Iris pigment epithelial cell (primary cell): ENCODE measurements around the gene AUTS2.

ENCODE experiments used
- DNase-seq: peaks from one replicate; pipeline ENCODE4 v3.0.0-alpha.2; 2011; ENCODE audit warnings: low read depth

Gene AUTS2

GRCh38 chr7:70472601-70473237 lies 874.4 kb downstream of the AUTS2 start:
- no peak for DNase-seq

DNA sequence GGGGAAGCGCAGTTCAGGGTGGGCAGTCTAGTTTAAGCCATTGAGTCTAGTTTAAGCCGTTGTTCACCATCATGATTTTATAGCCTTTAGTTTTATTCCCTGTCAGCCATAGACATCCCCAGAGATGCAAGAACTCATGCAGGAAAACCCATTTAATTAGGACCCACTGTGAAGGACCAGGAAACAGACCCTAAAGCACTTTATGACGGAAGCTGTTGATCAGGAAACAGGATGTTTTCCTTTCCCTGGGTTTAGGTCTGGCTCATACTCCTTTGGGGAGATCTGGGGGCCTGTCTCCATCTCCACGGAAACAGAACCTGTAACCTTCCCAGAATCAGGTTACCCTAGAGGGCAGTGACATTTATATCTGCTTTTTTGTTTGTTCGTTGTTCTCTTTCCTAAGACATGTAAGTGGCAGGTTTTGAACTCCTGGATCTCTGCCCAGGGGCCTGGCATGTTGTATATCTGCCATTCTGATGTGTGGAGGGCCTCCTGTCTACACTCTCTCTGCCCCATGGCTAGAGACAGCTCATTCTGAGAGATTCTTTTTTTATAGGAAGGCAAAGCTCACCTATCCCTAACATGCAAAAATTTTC lies 876.5 kb downstream of the AUTS2 start:
- no peak for DNase-seq

- peak; percentile 6 for DNase-seq
Observed at GRCh38 chr7:70477036-70478010, 879.0 kb downstream of the AUTS2 start.

GRCh38 chr7:70479153-70480021 lies 881.1 kb downstream of the AUTS2 start:
- no peak for DNase-seq

DNA sequence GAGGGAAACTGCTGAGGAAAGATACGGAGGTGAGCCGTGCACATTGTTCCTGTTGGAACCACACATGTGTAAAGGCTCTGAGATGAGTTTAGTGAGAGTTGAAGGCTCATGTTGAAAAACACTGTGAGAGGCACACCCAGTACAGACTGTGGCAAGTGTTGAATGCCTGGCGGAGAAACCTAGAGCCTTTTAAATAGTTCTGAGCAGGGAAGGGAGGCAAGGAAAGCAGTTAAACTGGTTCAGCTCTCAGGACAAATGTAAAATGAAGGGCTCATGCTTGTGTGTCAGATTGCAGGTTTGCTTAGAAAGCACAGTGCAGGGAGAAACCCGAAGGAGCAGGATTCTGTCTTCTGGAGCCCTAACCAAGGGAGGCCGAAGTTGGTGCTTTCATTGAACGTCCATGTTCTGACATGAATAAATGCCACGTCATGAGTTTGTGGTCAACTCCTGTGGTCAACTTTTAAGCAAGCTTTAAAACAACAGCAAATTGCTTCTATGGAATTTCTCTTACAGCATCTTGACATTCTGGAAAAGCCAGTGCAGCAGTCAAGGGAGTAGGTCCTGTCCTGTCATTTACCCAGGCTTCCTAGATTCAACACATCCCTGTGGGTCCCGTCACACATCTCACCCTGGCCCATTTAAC lies 882.8 kb downstream of the AUTS2 start:
- no peak for DNase-seq

- DNase-seq, result no peak
Observed at GRCh38 chr7:70481570-70482123, 883.4 kb downstream of the AUTS2 start.

DNA sequence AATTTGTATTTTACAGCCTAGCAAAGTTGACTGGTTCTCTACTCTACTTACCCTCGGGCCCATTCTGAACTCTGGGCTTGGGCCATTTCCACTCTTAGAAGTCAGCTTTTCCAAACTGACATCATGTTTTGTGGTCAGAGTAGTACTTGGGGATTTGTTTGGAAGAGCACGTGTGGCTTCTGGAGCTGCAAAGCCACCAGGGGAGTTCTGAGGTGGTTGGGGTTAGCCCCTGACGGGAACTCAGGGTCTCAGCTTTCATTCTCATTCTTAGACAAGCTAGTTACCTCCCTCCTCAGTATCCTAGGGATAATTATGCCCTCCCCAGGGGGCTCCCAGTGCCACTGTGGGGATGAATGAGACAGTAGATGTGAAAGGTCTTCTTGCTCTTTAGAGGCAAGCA lies 886.0 kb downstream of the AUTS2 start:
- no peak for DNase-seq

GRCh38 chr7:70486977-70487376 lies 888.7 kb downstream of the AUTS2 start:
- DNase-seq, result no peak

GRCh38 chr7:70487428-70487827 lies 889.2 kb downstream of the AUTS2 start:
- DNase-seq, result no peak

DNA sequence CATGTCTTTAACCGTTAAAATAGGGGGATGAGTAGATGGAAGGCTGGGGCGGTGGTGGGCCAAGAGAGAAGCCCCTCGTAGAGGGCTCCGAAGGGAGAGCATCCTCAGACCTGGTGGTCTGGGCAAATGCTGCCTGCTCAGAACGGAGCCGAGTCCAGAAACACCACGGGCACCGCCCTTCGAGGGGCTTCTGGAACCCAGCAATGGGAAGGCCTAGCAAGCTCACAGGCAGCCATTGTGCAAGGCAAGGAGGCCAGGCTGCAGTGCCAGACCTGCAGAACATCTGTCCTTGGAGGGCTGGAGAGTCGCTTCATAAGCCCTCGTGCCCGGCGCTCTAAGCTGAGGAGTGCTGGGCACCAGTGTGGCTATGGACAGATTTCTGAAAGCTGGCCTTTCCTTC lies 889.6 kb downstream of the AUTS2 start:
- DNase-seq, result no peak

- DNase-seq, result no peak
Observed at GRCh38 chr7:70489813-70490212, 891.5 kb downstream of the AUTS2 start.

- DNase-seq, result no peak
Observed at GRCh38 chr7:70492625-70493024, 894.4 kb downstream of the AUTS2 start.

DNA sequence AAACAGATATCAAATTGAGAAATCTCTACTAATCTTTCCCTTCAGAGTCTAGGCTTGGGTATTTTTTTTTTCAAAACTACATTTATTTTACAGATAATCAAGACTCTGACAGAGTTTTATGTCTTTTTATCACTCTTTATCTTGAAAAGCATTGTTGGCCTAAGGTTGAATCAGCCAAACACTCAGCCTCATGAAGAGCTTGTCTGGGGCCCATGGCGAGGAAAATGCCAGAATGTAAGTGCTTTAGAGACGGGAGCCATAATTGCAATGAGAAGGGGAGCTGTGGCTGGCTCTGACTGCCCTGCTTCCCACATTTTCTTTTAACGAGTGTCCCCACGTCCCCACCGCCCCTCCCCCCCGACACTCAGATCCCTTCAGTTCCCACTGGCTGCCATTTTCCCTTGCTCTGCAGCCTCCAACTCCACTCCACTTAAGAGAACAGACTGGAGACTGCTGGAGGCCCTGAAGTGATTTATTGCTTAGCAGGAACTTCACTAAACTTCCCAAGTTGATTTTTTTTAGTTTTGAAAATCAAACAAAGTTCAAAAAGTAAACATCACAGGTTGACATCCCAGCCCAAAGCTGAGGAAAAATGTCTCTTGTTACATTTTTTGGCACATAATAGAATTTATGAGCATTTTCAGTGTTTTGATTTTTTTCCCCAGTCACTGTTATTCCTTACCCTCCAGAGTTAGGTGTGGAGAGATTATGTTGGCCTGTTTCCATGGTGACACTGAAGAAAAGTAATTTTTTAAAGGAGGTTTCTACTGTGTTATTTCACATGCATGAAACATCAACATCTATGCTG lies 896.2 kb downstream of the AUTS2 start:
- DNase-seq, result no peak

DNA sequence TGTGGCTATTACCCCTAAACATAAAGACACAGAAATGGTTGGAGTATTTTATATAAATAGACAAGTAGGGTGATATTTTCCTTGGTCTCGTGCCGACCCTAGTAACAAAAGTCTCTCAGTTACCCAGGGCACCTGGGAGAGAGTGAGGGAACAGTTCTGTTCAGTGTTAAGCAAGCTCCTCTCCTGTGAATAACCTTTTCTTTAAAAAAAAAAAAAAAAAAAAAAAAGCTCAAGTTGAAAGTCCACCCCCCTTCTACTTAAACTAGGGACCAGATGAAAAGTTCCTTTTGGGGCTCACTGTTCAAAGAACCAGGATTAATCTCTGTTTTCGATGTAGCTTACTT lies 896.7 kb downstream of the AUTS2 start:
- DNase-seq, result no peak

DNA sequence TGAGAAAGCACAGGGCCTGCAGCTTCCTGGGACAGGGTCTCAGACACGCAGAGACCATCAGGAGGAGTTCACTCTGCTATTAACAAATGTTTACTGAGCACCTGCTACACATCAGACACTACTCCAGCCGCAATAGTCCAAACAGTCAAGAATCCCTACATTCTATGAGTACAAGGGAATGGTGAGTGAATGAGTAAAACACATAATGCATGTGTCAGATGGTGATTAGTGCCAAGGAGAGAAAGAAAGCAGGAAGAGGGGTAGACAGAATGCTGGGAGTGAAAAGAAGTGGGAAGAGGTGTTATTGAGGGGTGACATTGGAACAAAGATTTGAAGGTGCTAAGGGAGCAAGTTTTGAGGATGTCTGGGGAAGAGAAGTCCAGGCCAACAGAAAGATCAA lies 899.5 kb downstream of the AUTS2 start:
- no peak for DNase-seq

GRCh38 chr7:70498232-70498992 lies 900.1 kb downstream of the AUTS2 start:
- no peak for DNase-seq

- no peak for DNase-seq
Observed at GRCh38 chr7:70500261-70500660, 902.0 kb downstream of the AUTS2 start.

- DNase-seq, result no peak
Observed at GRCh38 chr7:70502117-70502863, 904.0 kb downstream of the AUTS2 start.

GRCh38 chr7:70504254-70504653 lies 906.0 kb downstream of the AUTS2 start:
- no peak for DNase-seq
